CD4-positive, alpha-beta T cell treated with Interleukin-2 at 100 ng/mL for 4 hours (primary cell): ENCODE measurements around the gene DNAH2.
A peak's percentile ranks its signal among the peaks of the same experiment; 100 is the strongest.

Experiments used
- DNase-seq: peaks from one replicate; pipeline ENCODE4 v3.0.0-alpha.2; 2020; ENCODE audit warnings: low spot score

DNAH2 gene

GRCh38 chr17:7820231-7820630, 102.7 kb downstream of the DNAH2 start:
- no peak for DNase-seq

GRCh38 chr17:7822126-7822525, 104.6 kb downstream of the DNAH2 start:
- DNase-seq, result no peak

GRCh38 chr17:7823581-7824001, 106.0 kb downstream of the DNAH2 start:
- no peak for DNase-seq

- no peak for DNase-seq
Observed at GRCh38 chr17:7824021-7824924, 106.7 kb downstream of the DNAH2 start.

- DNase-seq, result no peak
Observed at GRCh38 chr17:7825206-7825990, 107.9 kb downstream of the DNAH2 start.

GRCh38 chr17:7830616-7831015, 113.1 kb downstream of the DNAH2 start:
- no peak for DNase-seq

- DNase-seq, result no peak
Observed at GRCh38 chr17:7831233-7831632, 113.7 kb downstream of the DNAH2 start.

GRCh38 chr17:7832431-7832830, 114.9 kb downstream of the DNAH2 start:
- no peak for DNase-seq

- no peak for DNase-seq
Observed at GRCh38 chr17:7833011-7833794, 115.7 kb downstream of the DNAH2 start.

GRCh38 chr17:7833795-7834541, 116.4 kb downstream of the DNAH2 start, which contains the start of gene KDM6B:
TSS of gene KDM6B (plus strand) at chr17:7834217. CDS start at chr17:7845555, 11,338 bp downstream.
- peak; percentile 86 for DNase-seq

GRCh38 chr17:7834542-7834956, 117.0 kb downstream of the DNAH2 start:
- DNase-seq, result peak; percentile 62

GRCh38 chr17:7834957-7835813, 117.6 kb downstream of the DNAH2 start:
- peak; percentile 88 for DNase-seq

- no peak for DNase-seq
Observed at GRCh38 chr17:7835814-7836595, 118.5 kb downstream of the DNAH2 start.

GRCh38 chr17:7836596-7837407, 119.3 kb downstream of the DNAH2 start:
- peak; percentile 75 for DNase-seq

GRCh38 chr17:7837408-7838088, 120.0 kb downstream of the DNAH2 start:
- DNase-seq, result peak; percentile 21

GRCh38 chr17:7838090-7839075, 120.8 kb downstream of the DNAH2 start:
- DNase-seq, result no peak
